GM18520 (cell line): ENCODE results near the gene ARHGAP42.

Experiments used
- ATAC-seq: cut with Tn5 transposase; IDR thresholded peaks from one replicate; pipeline ENCODE4 v1.9.1; 2021; ENCODE audit not compliant: unreplicated experiment

Gene ARHGAP42

DNA sequence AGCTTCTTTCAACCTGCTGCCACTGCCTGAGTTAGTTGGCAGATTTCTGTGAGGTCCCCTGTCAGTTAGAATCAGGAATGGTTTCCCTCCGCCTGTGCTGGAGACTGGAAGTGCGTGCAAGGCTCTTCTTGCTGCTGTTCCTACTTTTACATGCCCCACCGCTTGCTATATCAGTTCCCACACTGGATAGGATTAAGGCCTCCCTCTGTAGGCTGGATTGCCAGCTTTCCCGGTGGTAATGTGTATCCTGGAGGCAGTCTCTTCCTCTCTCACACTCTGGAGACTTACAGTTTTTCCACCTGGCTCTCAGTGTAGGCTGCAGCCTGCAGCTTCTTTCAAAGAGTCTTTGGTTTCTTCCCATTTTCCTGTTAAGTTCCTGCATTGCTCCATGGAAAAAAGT is 66.5 kb downstream of the ARHGAP42 start:
- no peak for ATAC-seq

DNA sequence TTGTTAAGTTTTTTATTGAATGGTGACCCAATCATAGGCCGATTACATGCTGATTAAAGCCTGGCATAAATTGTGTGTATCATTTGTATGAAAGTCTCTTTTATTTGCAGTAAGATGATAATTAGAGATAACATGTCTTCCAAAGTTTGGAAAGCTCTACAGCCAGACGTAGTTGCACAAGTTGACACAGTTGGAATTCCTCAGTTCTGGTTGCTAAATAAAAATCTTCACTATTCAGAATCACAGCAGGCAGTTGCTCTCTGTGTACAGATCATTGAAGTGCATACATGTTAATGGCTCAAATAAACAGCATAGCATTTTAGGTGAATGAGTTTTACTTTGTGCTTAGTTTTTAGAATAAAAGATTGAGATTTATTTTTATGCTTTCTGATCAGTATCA is 69.5 kb downstream of the ARHGAP42 start:
- no peak for ATAC-seq

DNA sequence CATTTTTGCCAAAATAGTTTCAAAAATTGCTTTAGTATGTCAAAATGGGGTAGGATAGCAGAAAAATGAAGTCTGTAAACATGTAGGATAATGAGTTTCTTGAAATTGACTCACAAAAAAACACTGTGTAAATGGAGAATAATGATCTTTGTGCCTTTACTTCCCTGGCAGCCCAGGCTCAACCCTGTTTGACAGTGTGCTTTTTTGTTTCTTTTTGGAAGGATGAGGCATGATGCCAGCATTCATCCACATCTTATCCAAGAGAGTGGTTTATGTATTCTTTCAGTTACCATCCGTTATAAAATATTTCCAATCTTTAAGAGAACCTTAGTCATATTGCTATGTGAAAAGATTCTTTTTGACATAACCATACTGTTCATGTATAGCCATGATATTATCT is 70.6 kb downstream of the ARHGAP42 start:
- no peak for ATAC-seq

DNA sequence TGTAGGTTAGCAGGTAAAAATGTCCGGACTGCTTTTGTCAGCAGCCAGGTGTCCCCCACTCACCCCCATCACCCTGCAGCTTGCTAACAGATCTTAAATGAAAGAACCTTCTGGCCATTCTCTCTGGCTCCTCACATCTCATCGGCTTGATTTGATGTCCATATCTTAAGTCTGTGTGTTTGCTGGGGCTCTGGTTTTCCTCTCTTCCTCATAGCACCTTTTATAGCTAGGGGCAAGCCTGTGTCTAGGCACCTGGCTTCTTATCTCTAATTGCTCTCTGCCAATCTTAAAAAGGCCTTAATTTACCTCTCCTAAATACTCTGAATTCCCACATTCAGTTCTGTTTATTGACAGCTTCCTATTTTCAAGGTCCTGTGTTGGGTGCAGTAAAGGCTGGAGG is 72.0 kb downstream of the ARHGAP42 start:
- ATAC-seq, result no peak

DNA sequence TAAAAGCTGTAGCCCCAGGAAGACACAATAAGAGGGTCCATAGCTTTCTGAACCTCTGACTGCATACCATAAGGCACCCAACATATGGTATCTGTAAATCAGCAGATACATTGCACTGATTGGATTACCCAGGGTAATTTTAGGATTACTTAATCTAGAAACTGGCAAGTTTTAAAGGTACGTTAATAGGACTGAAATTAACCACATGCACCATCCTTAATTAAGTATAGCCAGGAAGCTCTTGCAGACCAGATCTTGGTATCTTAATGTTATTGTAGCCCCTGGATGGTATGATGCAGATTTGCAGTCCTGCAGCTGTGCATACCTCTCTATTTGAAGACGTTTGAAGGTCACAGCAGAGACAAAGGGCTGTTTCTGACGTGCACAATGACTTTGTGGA is 72.8 kb downstream of the ARHGAP42 start:
- no peak for ATAC-seq

DNA sequence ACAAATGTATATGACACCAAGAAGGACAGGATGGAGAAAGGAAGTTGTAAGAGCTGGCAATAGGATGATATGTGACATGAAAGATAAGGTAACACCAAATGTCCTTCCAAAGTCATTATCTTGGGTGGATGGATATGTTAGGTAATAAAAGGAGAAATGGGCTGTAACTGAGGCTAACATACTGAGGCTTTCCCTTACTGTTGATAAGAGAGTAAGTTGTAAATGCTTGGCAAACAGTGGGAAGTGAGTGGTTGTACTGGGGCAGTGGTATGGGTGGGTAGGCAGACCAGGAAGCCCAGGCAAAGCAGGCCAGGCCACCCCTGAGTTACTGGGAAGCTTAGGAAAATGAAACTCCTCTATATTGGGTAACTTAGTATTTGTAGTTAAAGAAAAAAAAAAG is 73.7 kb downstream of the ARHGAP42 start:
- ATAC-seq, result no peak

DNA sequence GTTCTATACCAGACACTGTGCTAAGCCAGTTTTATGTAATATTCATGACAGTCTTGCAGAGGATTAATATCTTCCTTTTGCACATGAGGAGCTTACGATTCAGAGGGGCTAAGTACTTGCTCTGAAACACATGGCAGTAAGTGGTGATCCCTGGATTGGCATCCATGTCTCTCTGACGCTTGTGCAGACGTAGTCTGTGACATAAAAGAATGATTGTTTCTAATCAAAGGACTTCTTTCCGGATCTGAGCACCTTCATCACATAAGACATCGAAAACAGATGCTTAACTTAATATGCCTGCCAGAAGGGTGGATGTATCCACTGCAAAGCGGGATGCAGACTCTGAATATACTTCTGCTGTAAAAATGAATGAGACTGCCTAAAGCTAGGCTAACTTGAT is 74.8 kb downstream of the ARHGAP42 start:
- no peak for ATAC-seq

DNA sequence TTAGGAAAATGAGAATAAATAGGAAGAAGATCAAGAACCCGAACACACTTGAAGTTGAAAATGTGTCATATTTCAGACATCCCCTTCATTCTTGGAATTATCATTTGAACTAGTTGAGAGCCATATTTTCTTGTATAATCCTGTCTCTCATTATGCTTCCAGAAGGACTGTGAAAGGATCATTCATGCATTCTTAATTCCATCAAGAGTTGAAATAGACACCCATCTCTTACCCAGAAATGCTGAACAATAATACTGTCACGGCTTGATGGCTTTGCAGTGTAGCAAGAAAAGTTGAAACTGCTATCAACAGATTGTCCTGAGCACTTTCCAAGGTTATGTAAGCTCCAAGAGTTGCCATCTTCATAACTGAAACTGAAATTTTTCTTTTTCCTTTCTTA is 79.7 kb downstream of the ARHGAP42 start:
- ATAC-seq, result no peak

DNA sequence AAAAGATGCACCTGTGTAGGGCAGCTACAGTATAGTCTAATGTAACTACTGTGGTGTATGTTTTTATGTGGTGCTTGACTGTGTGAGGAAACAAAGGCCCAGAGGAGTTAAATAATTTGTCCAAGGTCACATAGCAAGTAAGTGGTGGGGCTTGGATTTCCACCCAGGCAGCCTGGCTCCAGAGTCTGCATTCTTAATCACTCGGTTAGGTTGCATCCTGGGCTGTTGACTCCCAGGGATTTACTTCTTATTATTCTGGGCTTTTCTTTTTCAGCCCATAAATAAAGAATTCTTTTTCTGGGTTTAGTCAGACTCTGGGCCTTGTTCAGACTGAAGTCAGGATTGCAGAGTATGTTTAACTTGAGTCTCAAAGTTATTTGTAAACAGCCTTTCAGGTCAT is 82.1 kb downstream of the ARHGAP42 start:
- no peak for ATAC-seq

DNA sequence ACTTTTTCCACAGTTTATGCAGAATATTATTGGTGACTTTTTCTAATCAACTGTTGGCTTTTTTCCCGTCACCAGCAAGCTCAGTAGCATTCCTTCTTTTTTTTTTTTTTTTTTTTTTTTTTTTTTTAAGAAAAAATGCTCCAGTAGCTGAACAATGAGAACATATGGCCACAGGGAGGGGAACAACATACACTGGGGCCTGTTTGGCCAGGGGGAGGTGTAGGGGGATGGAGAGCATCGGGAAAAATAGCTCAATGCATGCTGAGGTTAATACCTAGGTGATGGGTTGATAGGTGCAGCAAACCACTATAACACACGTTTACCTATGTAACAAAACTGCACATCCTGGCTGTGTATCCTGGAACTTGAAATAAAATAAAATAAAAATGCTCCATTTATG is 82.5 kb downstream of the ARHGAP42 start:
- ATAC-seq, result no peak

DNA sequence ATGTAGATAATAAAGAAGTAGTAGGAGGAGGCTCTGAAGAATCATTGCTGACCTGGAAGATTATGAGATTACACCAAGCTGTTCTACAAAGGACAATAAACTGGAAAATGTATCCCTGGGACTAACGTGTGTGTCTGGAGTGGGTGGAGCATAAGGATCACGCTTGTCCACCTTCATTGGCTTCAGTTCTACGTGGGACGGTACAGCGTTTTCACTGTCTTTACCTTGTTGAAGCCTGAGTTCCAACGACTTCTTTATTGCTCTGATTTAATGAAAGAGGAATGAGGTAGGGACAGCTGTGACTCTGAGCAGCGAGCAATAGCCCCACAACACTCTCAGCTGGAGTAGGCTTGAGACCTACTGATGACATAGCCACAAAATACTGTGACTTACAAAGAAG is 87.0 kb downstream of the ARHGAP42 start:
- no peak for ATAC-seq

DNA sequence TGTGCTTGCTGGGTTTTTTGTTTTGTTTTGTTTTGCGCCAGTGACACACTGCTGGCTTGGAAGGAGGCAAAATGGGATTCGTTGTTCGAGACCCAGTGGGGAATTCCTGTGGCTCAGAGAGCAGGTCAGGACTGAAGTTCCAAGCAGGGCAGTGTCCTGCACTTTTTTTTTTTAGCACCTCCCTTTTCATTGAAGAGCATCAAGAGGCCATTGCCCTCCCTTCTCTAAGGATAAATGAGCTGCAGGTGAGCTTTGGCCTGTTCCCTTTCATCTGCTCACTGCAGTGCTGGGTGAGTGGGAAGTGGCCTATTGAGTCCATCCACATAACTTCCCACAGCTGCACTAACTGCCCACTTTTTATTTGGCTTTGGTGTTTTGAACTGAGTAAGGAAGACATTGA is 87.8 kb downstream of the ARHGAP42 start:
- ATAC-seq, result no peak

DNA sequence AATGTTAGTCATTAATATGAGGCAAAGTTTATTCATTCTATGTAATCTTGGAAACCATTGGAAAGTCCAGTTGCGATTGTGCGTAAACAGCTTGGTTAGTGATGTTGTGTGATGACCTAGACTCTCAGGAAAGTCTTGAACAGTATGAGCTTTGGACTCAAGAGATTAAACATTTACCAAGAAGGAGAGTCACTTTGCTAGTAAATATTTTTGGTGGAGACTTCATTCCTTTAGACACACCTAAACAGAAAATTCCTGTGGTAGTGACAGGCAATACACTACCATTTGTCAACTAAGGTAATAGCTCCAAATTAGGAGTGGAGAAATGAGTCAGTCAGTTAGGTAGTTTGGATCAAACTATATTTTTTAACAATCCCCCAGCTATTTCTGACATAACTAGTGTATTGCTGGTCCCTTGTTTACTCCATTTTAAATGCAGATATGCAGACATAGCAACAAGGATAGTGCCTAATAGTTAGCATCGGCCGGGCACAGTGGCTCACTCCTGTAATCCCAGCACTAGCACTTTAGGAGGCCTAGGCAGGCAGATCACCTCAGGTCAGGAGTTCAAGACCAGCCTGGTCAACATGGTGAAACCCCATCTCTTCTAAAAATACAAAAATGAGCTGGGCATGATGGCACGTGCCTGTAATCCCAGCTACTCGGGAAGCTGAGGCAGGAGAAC is 89.3 kb downstream of the ARHGAP42 start:
- no peak for ATAC-seq

DNA sequence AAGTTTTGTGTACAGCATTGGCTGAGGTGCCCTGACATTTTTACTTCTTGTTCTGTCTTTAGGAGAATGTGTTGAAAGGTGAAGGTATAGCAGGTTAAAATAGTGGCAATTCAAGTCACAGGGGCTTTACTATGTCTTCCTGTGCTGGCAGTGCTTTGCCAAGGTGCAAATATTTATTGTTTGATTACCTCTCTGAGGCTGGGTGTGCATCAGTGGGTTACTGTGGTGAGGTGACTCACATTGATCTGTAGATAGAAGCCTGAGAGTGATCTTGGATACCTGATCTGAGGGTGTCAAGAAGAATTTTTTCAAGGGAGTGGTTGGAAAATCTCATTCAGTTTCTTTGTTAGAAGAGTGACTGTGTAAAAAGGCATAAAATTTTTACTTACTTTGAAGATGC is 90.0 kb downstream of the ARHGAP42 start:
- ATAC-seq, result no peak

DNA sequence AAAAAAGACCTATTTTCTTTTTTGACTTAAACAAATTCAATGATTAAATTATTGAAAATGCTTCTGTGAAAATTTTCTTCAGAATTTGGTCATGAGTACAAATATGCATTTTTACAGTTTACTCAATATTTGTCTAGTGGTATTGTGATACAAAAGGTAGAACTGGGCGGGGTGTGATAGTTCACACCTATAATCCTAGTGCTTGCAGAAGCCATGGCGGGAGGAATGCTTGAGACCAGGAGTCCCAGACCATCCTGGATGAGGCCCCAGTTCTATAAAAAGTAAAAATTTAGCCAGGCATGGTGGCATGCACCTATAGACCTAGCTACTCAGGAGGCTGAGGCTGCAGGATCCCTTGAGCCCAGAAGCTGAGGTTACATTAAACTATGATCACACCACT is 90.6 kb downstream of the ARHGAP42 start:
- ATAC-seq, result no peak

DNA sequence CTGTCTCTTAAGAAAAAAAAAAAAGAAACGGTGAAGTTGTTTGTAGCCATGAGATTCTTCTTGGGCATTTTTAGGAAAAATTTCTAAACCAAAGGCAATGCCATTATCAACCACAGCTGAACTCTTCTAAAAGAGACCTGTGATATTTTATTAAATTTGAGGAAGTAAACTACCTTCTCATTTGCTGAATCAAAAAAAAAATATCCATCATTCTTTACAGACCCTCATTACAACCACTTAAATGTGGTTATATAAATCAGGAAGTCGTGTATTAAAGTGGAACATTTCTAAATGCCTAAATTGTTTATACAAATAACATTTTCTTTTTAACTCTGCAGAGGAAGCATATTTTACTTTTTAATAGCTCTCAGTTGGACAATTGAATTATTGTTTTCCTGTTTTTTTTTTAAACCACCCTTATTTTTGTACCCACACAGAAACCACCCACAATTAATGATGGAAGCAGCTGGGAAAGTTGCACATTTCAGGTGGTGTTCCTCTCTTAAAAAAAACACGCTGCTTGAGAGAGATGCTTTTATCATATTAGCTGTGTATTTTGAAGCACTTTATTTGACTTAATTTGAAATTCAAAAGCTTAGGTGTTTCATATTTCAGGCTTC is 91.2 kb downstream of the ARHGAP42 start:
- ATAC-seq, result no peak

DNA sequence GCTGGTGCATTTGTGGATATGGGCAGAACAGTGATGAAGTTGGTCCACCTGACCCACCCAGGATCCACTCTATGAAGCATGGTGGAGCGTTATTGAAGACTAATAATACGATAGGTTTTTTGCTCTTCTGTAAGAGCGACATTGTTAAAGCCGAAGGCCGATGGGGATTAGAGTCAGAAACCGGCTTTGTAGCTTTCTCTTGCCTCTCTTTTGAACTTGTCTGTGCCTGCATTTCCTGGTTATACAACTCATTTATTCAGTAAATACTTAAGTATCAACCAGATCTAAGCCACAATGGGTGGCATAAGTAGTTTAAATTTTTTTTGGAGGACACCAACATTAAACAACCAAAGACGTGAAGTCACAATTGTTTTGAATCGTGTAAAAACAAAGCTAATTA is 93.4 kb downstream of the ARHGAP42 start:
- no peak for ATAC-seq

DNA sequence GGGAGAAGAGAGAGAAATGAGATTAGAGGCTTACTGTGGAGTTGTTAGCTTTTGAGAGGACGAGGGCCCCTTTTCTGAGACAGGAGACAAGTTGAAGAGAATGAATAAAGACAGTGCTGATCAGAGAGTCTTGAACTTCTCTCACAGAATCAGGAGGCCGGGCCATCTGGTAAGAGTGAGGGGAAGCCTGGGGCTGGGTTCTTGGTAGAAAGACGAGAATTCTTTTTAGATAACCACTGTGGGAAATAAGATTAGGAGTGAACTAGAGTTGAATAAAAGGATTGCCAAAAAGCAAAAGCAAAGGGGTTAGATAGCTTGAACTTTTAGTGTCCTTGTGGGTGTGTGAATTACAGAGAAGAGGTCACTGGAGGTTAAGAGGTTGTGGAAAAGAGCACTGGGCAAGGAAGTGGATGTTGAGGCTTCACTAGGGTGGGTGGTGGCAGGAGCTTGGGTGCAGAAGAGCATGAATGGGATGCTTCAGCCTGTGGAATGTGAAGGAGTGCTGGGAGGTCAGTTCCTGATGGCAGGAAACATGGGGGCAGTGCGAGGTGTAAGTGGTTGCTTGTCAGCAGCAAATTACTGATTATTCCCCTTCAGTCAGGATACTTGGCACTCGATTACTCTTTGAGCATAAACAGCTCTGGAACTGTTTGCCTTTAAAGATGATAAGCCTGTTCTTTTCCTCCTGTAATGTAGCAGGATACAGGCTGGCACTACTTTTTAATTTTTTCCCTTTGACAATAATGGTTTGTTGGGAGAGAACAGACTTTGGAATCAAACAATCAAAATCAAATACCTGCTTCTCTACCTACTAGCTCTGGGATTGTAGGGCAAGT is 98.3 kb downstream of the ARHGAP42 start:
- ATAC-seq, result no peak

DNA sequence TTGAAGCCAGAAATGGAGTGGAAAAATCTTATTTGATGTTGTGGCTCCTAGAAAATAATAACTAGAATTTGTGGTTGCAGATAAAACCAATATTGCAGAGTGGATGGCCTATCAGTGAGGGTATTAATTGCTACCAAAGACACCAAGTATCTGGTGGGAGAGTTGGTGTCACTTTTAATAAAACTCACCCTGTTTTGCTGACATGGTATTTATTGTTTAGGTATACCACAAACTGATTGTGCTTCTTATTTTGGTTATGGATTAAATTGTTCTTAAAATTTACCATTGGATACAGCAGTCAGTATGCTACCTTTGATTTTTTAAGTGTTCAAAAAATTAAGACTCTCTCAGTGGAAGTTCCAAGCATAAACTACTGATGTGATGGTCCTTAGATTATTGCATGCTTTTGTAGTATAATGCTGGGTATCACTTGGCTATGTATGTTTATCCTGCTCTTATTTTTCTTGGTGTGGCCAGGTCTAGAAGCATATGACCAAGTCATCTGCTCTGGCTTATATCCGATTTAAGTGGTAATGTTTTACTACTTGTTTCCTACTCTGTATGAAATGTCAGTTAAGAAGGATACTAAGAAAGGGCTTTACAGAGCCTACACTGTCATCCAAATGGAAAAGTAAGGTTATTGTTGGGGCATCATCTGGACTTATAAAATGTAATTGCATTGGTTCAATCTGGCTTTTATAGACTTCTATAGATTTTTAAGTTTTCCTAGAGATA is 101.6 kb downstream of the ARHGAP42 start:
- no peak for ATAC-seq

DNA sequence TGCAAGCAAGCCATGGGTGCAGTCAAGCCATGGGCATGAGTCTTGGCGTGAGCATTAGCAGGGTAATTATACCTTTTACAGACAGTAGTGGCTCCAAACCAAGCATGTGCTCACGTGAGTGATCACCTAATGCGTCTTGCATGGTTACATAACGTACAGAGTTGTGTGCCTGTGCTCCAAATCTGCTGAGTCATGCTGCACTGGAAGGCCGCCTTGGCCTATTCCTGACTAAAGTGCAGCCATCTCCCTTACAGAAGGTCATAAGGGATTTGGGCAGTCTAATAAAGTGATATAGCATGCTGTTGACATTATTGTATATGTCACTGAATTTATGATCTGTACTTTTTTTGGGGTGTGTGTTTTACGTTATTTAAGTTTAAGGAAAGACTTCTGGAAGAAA is 102.4 kb downstream of the ARHGAP42 start:
- no peak for ATAC-seq

DNA sequence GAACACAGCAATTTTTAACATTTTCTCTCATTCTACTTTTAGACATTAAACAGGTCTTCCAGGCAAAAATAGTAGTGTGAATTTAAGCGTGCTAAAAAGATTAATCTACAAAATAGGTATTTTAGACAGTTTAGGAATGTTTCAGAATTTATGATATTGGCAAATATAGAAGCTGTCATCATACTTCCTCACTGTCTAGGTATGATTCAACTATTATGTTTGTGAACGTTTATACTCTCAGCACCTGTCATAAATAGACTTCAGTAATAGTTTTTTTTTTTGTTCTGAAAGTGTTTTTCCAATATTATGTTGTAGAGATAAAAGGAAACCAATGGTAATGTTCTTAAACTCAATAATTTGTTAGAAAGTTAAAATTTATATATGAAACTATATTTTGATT is 103.0 kb downstream of the ARHGAP42 start:
- ATAC-seq, result no peak

DNA sequence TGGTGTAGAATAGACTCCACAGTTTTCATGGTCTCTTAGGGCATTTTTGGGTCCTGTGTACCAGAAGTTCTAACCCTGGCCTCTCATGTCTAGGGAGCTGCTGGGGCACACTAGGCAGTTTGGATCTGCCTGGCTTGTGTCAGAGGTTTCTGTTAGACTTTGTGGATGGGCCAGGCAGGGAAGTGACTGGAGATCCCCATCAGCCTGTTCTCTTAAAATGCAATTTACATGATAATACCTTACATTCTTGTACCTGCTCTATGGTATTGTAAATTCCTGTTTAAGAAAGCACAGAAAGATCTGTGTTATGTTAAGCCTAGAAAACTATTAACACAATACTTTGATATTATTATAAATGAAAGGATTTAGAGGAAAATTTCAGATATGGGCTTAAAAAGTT is 104.0 kb downstream of the ARHGAP42 start:
- ATAC-seq, result no peak
